GM21619 (cell line): ENCODE results near the gene HSPA12A.

ENCODE experiments used
- ATAC-seq: cut with Tn5 transposase; IDR thresholded peaks from one replicate; pipeline ENCODE4 v1.9.1; 2021; ENCODE audit not compliant: unreplicated experiment

Gene HSPA12A, protein sequence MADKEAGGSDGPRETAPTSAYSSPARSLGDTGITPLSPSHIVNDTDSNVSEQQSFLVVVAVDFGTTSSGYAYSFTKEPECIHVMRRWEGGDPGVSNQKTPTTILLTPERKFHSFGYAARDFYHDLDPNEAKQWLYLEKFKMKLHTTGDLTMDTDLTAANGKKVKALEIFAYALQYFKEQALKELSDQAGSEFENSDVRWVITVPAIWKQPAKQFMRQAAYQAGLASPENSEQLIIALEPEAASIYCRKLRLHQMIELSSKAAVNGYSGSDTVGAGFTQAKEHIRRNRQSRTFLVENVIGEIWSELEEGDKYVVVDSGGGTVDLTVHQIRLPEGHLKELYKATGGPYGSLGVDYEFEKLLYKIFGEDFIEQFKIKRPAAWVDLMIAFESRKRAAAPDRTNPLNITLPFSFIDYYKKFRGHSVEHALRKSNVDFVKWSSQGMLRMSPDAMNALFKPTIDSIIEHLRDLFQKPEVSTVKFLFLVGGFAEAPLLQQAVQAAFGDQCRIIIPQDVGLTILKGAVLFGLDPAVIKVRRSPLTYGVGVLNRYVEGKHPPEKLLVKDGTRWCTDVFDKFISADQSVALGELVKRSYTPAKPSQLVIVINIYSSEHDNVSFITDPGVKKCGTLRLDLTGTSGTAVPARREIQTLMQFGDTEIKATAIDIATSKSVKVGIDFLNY

DNA sequence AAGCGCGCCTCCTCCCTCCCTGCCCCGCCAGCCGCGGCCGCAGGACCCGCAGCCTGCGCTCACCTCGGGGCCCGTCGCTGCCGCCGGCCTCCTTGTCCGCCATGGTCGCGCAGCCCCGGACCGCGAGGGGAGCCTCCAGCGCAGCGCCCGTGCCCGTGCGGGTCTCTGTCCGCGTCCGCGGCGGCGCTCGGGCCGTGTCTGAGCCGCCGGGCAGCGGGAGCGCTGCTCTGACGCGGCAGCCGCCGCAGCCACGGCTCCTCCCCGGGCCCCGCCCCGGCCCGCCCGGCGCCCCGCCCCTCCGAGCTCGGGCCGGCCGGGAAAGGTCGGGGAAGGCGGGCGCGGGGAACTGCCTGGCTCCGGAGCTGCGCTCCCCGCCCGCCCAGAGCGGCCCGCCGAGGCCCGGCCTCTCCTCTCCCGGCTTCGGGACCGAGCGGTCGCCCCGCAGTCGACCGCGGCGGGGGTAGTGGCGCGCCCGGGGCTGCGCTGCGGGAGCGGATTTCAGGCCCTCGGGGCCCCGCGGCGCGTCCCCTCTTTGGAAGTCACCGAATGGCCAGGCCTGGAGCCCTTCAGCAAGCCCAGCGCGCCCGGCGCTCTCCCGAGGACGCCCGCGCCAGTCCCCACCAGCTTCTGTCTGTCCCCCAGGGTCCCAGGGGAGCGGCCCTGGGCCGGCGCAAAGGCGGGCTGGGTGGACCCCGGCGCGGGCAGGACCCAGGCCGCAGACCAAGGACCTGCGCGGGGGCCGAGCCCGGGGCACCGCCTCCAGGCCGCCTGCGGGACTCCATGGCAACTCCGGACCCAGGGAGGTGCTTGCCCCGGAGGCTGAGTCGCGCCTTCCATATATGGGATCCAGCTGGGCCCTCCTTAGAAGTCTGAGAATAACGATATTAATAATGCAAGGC is at the start of gene HSPA12A:
TSS of gene HSPA12A (minus strand) at position 200 of the 899 bp plus-strand sequence. CDS start at position 103, 97 bp downstream.
- peak; percentile 86 for ATAC-seq

- no peak for ATAC-seq
These were observed 48.9 kb upstream of the HSPA12A start for GRCh38 chr10:116791241-116791640.

GRCh38 chr10:116787893-116788665 is 45.7 kb upstream of the HSPA12A start:
- ATAC-seq, result peak; percentile 85

- no peak for ATAC-seq
These were observed 44.8 kb upstream of the HSPA12A start for GRCh38 chr10:116787053-116787659.

DNA sequence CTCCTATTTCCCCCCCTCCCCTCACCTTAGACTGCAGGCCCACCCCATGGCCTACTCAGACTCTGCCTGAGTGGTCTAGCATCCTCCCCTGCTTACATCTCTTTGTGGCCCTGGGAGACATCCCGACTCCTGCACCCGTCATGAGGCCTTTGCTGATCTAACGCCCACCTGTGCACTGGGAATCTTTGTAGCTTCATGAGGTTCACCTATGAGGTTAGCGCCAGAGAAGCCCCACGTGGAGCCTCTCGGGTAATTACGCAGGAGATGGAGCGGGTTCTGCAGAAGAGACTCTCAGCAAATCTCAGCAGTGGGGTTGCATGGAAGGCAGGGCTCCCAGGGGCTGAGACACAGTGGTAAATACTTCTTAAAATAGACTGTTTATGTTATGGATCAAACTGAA is 43.5 kb upstream of the HSPA12A start:
- ATAC-seq, result no peak

- ATAC-seq, result no peak
These were observed 42.9 kb upstream of the HSPA12A start for GRCh38 chr10:116785282-116785681.

DNA sequence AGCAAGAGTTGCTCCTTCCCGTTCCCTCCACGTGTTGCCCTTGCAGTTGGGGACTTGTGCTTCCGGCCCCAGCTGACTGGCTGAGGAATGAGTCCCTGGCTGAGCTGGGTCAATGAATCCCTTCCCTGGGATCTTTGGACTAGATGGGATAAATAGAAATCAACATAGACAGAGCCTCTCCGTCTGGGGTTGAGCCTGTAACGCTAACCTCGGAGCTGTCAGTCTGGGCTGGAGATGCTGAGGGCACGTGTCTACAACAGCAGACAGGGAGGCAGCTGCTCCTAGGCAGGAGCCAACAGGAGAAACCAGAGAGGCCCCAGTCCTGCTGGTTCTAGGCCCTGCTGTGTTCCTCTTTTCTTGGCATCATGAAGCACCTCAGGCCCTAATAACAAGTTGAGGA is 42.3 kb upstream of the HSPA12A start:
- ATAC-seq, result no peak

DNA sequence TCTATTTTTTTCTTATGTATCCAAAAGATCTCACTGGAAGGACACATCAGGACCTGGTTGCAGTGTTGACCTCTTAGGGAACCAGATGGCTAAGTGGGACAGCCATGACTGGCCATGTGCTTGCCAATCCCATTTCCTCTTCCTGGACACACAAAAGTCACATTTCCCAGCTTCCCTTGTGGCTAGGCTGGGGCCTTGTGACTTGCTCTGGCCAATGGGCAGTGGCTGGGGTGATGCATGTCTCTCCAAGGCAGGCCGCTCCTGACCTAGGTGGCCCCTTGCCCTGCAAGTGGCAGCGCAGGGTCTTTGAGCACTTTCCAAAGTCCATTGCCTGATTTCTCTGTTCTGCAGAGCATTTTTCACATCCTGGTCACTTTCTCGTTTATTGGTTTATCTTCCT is 41.7 kb upstream of the HSPA12A start:
- ATAC-seq, result no peak

GRCh38 chr10:116783011-116783655 is 40.8 kb upstream of the HSPA12A start:
- no peak for ATAC-seq

- no peak for ATAC-seq
These were observed 39.1 kb upstream of the HSPA12A start for GRCh38 chr10:116781370-116781884.

GRCh38 chr10:116780691-116781205 is 38.4 kb upstream of the HSPA12A start:
- ATAC-seq, result no peak

DNA sequence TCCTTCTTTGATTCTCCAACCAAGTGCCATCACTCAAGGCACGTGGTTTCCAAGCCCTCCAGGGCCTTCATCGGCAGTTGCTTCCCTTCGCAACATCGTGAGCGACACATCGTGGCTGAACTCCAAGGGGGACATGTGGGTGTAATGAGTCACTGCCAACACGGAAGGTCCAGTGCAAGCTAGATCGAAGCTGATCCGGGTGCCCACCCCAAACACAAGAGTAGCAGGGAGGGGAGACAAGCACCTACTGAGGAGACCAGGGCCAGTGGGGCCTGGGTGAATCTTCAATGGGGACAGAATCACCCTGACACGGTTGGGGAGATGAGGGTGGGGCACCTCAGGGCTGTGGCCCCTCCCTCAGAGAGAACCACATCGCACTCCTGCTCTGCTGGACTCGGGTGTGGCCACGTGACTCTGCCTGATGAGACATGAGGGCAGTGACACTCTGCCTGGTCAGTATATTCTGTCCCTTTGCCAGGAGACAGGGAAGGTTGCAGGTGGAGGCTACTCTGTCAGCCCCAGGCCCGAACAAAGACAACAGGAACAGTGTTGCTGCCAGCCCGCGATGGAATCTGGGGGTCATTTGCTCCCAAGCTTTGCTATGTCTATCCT is 36.8 kb upstream of the HSPA12A start:
- no peak for ATAC-seq

- no peak for ATAC-seq
These were observed 34.6 kb upstream of the HSPA12A start for GRCh38 chr10:116777006-116777405.

GRCh38 chr10:116775488-116776400 is 33.4 kb upstream of the HSPA12A start:
- no peak for ATAC-seq

DNA sequence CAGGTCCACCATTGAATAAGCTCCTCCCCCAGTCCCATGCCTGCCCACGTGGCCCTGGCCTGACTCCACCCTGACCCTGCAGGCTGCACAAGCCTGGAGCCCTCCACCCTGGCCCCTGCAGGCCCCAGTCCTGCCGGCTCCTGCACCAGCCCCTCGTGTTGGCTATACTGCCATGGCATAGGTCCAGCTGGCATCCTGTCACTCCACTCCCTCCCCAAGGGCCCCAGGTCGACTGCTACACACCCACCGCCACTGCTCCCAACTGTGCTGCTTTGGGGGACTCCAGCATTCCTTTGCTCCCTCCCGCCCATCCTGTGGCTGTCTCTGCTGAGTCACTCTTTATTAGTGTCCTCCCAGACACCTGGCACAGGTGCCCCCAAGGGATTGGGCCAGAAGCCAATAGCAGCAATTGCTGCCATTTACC is 32.4 kb upstream of the HSPA12A start:
- ATAC-seq, result no peak

DNA sequence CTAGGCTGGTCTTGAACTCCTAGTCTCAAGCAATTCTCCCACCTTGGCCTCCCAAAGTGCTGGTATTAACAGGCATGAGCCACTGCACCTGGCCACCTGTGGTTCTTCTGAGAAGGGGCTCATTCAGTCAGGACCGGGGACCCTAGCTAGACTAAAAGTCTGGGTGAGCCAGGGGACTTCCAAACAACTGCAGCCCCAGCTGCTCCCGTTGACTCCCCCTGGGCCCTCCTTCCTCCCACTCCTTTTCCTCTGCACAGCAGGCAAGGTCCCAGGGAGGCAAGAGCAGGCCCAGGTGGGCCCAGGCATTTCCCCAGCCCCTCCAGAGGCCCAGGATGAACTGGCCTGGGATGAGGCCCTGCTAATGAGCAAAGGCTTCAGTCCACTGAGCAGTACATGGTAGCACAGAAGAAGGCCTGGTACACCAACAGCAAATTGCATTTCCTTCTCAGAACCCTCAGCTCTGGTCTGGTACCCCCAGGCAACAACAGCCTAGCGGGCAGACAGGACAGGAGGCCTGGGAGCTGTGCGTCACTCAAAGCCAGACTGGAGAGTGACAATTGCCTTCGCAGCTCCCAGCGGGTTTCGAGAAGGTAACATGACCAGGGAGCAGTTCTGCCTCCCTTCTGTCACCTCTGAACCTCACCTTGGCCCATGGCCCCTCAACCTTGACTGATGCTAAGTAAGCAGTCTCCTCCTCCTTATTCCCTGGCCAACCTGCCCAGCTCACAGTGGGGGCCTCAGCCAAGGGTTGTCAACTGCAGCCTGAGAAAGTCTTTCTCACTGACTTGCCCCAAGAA is 30.7 kb upstream of the HSPA12A start:
- ATAC-seq, result no peak
